ENCODE results near the gene ZNF805.

ZNF805 gene

GRCh38 chr19:57288373-57288772 is 47.9 kb downstream of the ZNF805 start:
- no peak overlapping the region for H3K4me3 ChIP-seq (ENCODE audit: control insufficient read depth, low read depth, low read length)
- TF ChIP-seq, protein P1, sequence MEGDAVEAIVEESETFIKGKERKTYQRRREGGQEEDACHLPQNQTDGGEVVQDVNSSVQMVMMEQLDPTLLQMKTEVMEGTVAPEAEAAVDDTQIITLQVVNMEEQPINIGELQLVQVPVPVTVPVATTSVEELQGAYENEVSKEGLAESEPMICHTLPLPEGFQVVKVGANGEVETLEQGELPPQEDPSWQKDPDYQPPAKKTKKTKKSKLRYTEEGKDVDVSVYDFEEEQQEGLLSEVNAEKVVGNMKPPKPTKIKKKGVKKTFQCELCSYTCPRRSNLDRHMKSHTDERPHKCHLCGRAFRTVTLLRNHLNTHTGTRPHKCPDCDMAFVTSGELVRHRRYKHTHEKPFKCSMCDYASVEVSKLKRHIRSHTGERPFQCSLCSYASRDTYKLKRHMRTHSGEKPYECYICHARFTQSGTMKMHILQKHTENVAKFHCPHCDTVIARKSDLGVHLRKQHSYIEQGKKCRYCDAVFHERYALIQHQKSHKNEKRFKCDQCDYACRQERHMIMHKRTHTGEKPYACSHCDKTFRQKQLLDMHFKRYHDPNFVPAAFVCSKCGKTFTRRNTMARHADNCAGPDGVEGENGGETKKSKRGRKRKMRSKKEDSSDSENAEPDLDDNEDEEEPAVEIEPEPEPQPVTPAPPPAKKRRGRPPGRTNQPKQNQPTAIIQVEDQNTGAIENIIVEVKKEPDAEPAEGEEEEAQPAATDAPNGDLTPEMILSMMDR (IDR thresholded peaks at IDR 0.05; ENCODE audit: control insufficient read depth, insufficient read depth, low read depth, low read length, missing control alignments), result no peak
- no peak for DNase-seq (ENCODE audit: low read depth)

DNA sequence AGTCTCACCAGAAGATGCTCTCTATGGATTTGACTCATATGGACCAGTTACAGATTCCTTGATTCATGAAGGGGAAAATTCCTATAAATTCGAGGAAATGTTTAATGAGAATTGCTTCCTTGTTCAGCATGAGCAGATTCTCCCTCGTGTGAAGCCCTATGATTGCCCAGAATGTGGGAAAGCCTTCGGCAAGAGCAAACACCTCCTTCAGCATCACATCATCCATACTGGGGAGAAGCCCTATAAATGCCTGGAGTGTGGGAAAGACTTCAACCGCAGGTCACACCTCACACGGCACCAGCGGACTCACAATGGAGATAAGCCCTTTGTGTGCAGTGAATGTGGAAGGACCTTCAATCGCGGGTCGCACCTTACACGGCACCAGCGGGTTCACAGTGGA is 50.5 kb downstream of the ZNF805 start:
- no peak for DNase-seq (ENCODE audit: low read depth)
- TF ChIP-seq, protein P1 (IDR thresholded peaks at IDR 0.05; ENCODE audit: control insufficient read depth, insufficient read depth, low read depth, low read length, missing control alignments), result no peak
- H3K4me3 ChIP-seq (ENCODE audit: control insufficient read depth, low read depth, low read length), result no peak overlapping the region

DNA sequence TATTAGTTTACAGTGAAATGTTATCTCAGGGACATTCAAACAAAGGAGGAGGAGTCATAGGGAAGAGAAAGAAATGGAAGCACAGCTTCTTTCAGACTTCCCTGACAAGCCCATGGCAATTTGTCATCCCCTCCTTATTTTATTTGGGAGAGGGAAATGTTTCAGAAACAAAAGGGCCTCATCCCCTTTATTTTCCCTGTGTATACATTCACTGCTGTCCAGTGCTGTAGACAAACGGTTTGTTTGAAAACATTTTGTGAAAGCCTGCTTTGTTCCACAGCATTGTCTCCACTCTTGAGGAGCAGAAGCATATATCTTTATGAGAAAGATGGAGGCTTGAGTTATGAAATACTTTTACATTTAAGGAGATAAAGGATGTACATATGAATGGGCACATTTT is 52.1 kb downstream of the ZNF805 start:
- DNase-seq (ENCODE audit: low read depth), result no peak
- no peak overlapping the region for H3K4me3 ChIP-seq (ENCODE audit: control insufficient read depth, low read depth, low read length)
- TF ChIP-seq, protein P1 (IDR thresholded peaks at IDR 0.05; ENCODE audit: control insufficient read depth, insufficient read depth, low read depth, low read length, missing control alignments), result no peak

DNA sequence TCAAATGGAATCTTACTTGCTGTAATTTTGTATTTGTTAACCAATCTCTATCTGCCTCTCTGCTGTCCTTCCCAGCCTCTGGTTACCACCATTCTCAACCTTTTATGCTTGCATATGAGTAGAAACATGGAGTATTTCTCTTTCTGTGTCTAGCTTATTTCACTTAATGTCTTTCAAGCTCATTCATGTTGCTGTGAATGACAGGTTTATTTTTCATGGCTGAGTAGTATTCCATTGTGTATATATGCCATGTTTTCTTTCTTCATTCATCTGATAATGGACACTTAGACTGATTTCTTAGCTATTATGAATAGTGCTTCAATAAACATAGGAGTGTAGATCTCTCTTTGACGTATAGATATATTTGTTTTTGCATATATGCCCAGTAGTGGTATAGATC is 53.3 kb downstream of the ZNF805 start:
- TF ChIP-seq, protein P1 (IDR thresholded peaks at IDR 0.05; ENCODE audit: control insufficient read depth, insufficient read depth, low read depth, low read length, missing control alignments), result no peak
- no peak for DNase-seq (ENCODE audit: low read depth)
- H3K4me3 ChIP-seq (ENCODE audit: control insufficient read depth, low read depth, low read length), result no peak overlapping the region

DNA sequence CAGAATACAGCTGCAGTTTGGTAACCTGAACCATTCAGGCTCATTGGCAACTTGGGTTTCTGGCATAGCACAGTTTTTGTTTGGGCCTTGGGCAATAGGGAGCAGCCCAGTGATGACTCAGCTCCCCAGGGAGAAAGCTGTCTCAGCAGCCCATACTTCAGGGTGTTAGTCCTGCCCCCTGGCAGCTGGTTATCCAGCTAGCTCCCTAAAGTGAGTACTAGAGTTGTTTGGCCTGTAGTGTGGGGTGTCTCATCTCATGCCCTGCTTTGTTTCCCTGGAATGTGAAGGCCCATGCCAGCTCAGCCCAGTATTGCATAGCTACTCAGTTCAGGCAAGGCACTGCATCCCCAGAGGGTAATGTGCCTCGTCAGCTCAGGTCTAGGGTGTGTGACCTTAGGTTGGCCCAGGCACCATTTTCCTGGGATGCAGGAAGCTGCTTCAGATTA is 61.6 kb downstream of the ZNF805 start:
- TF ChIP-seq, protein P1 (IDR thresholded peaks at IDR 0.05; ENCODE audit: control insufficient read depth, insufficient read depth, low read depth, low read length, missing control alignments), result peak; percentile 9
- DNase-seq (ENCODE audit: low read depth), result peak; percentile 95
- H3K4me3 ChIP-seq (ENCODE audit: control insufficient read depth, low read depth, low read length), result no peak overlapping the region

DNA sequence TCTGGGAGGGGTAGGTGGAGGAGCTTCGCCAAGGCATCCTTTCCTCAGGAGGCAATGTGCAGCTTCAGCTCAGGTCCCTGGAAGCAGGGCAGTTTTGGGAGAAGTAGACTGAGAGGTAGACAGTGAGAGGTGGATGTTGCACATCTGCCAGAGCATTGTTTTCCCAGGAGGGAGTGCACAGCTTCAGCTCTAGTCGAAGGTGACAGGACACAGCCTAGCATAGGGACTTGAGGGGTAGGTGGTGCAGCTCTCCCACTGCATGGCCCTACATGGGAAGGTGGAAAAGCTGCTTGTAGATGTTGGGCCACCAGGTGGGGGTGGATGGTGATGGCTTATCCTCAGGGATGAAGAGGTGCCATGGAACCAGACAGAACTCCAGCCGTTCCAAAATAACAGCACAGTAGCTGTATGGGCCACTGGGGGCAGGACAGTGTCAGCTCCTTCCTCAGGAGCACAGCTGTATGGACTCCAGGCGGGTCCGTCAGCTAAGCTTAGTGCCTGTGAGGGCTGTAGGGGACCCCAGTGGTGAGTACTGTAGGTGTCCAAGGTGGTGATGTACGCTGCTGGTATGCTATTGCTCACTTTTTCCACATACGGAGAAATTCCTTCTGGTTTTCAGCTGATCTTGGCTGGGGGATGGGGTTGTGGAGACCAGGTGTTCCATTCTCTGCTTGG is 62.4 kb downstream of the ZNF805 start:
- H3K4me3 ChIP-seq (ENCODE audit: control insufficient read depth, low read depth, low read length), result no peak overlapping the region
- DNase-seq (ENCODE audit: low read depth), result no peak
- TF ChIP-seq, protein P1 (IDR thresholded peaks at IDR 0.05; ENCODE audit: control insufficient read depth, insufficient read depth, low read depth, low read length, missing control alignments), result no peak

Data from AG09309 (cell line).